ENCODE measurements around the gene NRG3. TPM values are rescaled to one million over a fixed set of nuclear protein-coding genes. Genes with fewer than 3 reads are reported as not detected.

NRG3 gene
- total RNA-seq, 2 experiments from 2014 or later: not detected

GRCh38 chr10:82321724-82322123, 446.7 kb downstream of the NRG3 start:
- intact Hi-C loops (cut with micrococcal nuclease; ENCODE audit: unreplicated experiment): no loop called here
- Histone ChIP-seq H3K9me3 (ENCODE audit: low read length) (no peaks in the 10 kb centered on the region), H4K20me1 (ENCODE audit: insufficient read depth, low read length) (no peaks in the 10 kb centered on the region), H3K79me2 (ENCODE audit: insufficient read depth, low read depth, low read length) (no peaks in the 10 kb centered on the region), H3K4me3 (ENCODE audit: low read depth, low read length, poor library complexity, severe bottlenecking) (no peak overlapping the region), H2AFZ (ENCODE audit: low read length) (no peak overlapping the region), H3K27ac (ENCODE audit: low read depth, low read length, poor library complexity, severe bottlenecking) (no peak overlapping the region), H3K9me2 (ENCODE audit: insufficient read depth, low read length) (no peaks in the 10 kb centered on the region), H3K36me3 (ENCODE audit: insufficient read depth, low read length) (no peaks in the 10 kb centered on the region), H3K4me2 (ENCODE audit: low read length) (no peak overlapping the region), H3K4me1 (ENCODE audit: insufficient read depth, low read length, poor library complexity, severe bottlenecking) (no peaks in the 10 kb centered on the region)
- DNase-seq (ENCODE audit: low spot score): no peak
- BruUV-seq (replicated peaks): no TSS peak
- TF ChIP-seq EZH2phosphoT487 (IDR thresholded peaks at IDR 0.05; ENCODE audit: borderline replicate concordance, low read depth, low read length): no peak
- TF ChIP-seq CTCF (conservative IDR thresholded peaks at IDR 0.05; ENCODE audit: low read length): no peak
- POLR2A ChIA-PET: interaction anchor here (0.7 kb wide), 1 partner anchor 52 kb away, joined by 3 read pairs; no protein-coding TSS in a partner anchor
- CTCF ChIA-PET (ENCODE audit: unreplicated experiment): no interaction called here

DNA sequence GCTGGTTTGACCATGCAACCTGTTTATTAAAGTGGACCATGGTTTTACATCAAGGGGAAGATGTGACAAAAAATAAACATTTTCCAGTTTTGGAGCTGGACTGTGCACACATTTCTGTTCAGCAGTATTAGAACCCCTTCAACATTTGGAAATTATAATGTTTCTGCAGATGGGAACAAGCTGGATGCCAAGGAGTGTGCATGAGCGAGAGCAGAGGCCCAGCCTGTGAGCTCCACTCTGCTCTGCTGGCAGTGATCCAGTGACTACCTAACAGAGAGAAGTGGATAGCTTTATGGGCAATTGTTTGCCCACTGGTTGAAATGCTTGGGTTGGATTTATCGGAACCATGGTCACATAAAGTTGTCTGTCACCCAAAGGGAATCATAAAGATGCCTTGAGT, 456.7 kb downstream of the NRG3 start:
- Histone ChIP-seq H3K9me2 (ENCODE audit: insufficient read depth, low read length) (no peaks in the 10 kb centered on the region), H2AFZ (ENCODE audit: low read length) (no peak overlapping the region), H4K20me1 (ENCODE audit: insufficient read depth, low read length) (no peaks in the 10 kb centered on the region), H3K9me3 (ENCODE audit: low read length) (no peaks in the 10 kb centered on the region), H3K4me2 (ENCODE audit: low read length) (no peak overlapping the region), H3K4me3 (ENCODE audit: low read depth, low read length, poor library complexity, severe bottlenecking) (no peak overlapping the region), H3K27ac (ENCODE audit: low read depth, low read length, poor library complexity, severe bottlenecking) (no peak overlapping the region), H3K79me2 (ENCODE audit: insufficient read depth, low read depth, low read length) (no peaks in the 10 kb centered on the region), H3K4me1 (ENCODE audit: insufficient read depth, low read length, poor library complexity, severe bottlenecking) (no peaks in the 10 kb centered on the region), H3K36me3 (ENCODE audit: insufficient read depth, low read length) (no peaks in the 10 kb centered on the region)
- ChIA-PET CTCF (ENCODE audit: unreplicated experiment) (no interaction called here), POLR2A (no interaction called here)
- no peak for DNase-seq (ENCODE audit: low spot score)
- no TSS peak for BruUV-seq (replicated peaks)
- no peak for TF ChIP-seq EZH2phosphoT487 (IDR thresholded peaks at IDR 0.05; ENCODE audit: borderline replicate concordance, low read depth, low read length)
- no peak for TF ChIP-seq CTCF (conservative IDR thresholded peaks at IDR 0.05; ENCODE audit: low read length)
- intact Hi-C loops (cut with micrococcal nuclease; ENCODE audit: unreplicated experiment): no loop called here

DNA sequence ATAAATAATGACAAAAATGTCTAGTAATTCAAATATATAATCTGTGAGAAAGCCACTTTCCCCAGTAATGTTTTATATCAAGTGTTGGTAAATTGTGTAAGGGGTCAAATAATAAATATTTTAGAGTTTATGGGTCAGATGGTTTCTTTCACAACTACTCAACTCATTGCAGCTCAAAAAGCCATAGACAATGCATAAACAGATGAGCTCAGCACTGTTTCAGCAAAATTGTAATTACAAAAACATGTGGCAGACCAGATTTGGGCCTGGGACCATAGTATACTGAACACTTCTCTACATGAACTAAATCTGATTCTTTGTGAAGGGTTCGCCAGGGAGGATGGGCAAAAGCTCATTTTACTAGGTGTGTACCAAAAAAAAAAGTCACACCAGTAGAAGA, 460.8 kb downstream of the NRG3 start:
- intact Hi-C loops (cut with micrococcal nuclease; ENCODE audit: unreplicated experiment): no loop called here
- H3K36me3 ChIP-seq (ENCODE audit: insufficient read depth, low read length): no peaks in the 10 kb centered on the region
- TF ChIP-seq EZH2phosphoT487 (IDR thresholded peaks at IDR 0.05; ENCODE audit: borderline replicate concordance, low read depth, low read length): no peak
- TF ChIP-seq CTCF (conservative IDR thresholded peaks at IDR 0.05; ENCODE audit: low read length): no peak
- ChIA-PET CTCF (ENCODE audit: unreplicated experiment) (no interaction called here), POLR2A (interaction anchor here (0.9 kb wide), 1 partner anchor 10 kb away, joined by 3 read pairs; no protein-coding TSS in a partner anchor)
- no peak for DNase-seq (ENCODE audit: low spot score)
- no peaks in the 10 kb centered on the region for H4K20me1 ChIP-seq (ENCODE audit: insufficient read depth, low read length)
- no peak overlapping the region for H3K4me2 ChIP-seq (ENCODE audit: low read length)
- no peaks in the 10 kb centered on the region for H3K79me2 ChIP-seq (ENCODE audit: insufficient read depth, low read depth, low read length)
- H3K9me3 ChIP-seq (ENCODE audit: low read length): no peaks in the 10 kb centered on the region
- no TSS peak for BruUV-seq (replicated peaks)
- H3K4me1 ChIP-seq (ENCODE audit: insufficient read depth, low read length, poor library complexity, severe bottlenecking): no peaks in the 10 kb centered on the region
- no peak overlapping the region for H3K27ac ChIP-seq (ENCODE audit: low read depth, low read length, poor library complexity, severe bottlenecking)
- no peak overlapping the region for H3K4me3 ChIP-seq (ENCODE audit: low read depth, low read length, poor library complexity, severe bottlenecking)
- no peaks in the 10 kb centered on the region for H3K9me2 ChIP-seq (ENCODE audit: insufficient read depth, low read length)
- no peak overlapping the region for H2AFZ ChIP-seq (ENCODE audit: low read length)
